Epithelial cell of prostate (primary cell): ENCODE data around the gene SLC2A5.

ENCODE experiments used
- DNase-seq: peaks from one replicate; pipeline ENCODE4 v3.0.0-alpha.2; 2011; ENCODE audit warnings: low read depth, low spot score
- H3K27ac ChIP-seq: fragments of 450-650 bp; 2 replicates; pipeline ENCODE4 v1.5.1; 2017; ENCODE audit warnings: mild to moderate bottlenecking

SLC2A5 gene

GRCh38 chr1:8986814-8987190 lies 82.6 kb downstream of the SLC2A5 start:
- no peak for DNase-seq
- peak overlapping the region; percentile 93 for H3K27ac ChIP-seq

GRCh38 chr1:8985915-8986813 lies 83.3 kb downstream of the SLC2A5 start:
- H3K27ac ChIP-seq = peak overlapping the region; percentile 93
- DNase-seq = peak; percentile 90
